ENCODE data around the gene PXYLP1.

PXYLP1 gene

GRCh38 chr3:141330235-141330634, 98.6 kb downstream of the PXYLP1 start:
- no peak for DNase-seq

GRCh38 chr3:141330718-141331376, 99.2 kb downstream of the PXYLP1 start:
- DNase-seq, result no peak

GRCh38 chr3:141331377-141332318, 100.0 kb downstream of the PXYLP1 start:
- DNase-seq, result no peak

GRCh38 chr3:141332416-141332815, 100.8 kb downstream of the PXYLP1 start:
- no peak for DNase-seq

- no peak for DNase-seq
These were observed 102.4 kb downstream of the PXYLP1 start for GRCh38 chr3:141333836-141334626.

GRCh38 chr3:141334627-141335250, 103.1 kb downstream of the PXYLP1 start:
- DNase-seq, result no peak

- DNase-seq, result no peak
These were observed 104.0 kb downstream of the PXYLP1 start for GRCh38 chr3:141335531-141336061.

- no peak for DNase-seq
These were observed 105.3 kb downstream of the PXYLP1 start for GRCh38 chr3:141336672-141337522.

- DNase-seq, result no peak
These were observed 105.9 kb downstream of the PXYLP1 start for GRCh38 chr3:141337523-141337854.

- no peak for DNase-seq
These were observed 106.4 kb downstream of the PXYLP1 start for GRCh38 chr3:141337991-141338390.

- DNase-seq, result no peak
These were observed 107.3 kb downstream of the PXYLP1 start for GRCh38 chr3:141338881-141339280.

- no peak for DNase-seq
These were observed 109.9 kb downstream of the PXYLP1 start for GRCh38 chr3:141341536-141341935.

GRCh38 chr3:141342386-141342785, 110.8 kb downstream of the PXYLP1 start:
- DNase-seq, result no peak

- no peak for DNase-seq
These were observed 111.5 kb downstream of the PXYLP1 start for GRCh38 chr3:141343077-141343476.

- no peak for DNase-seq
These were observed 112.2 kb downstream of the PXYLP1 start for GRCh38 chr3:141343865-141344271.
